Smooth muscle cell (in vitro differentiated cells): Measurements from ENCODE around the gene TMEM170A. TPM values are rescaled to one million over a fixed set of nuclear protein-coding genes. Genes with fewer than 3 reads are reported as not detected.

Source experiments
- DNase-seq: peaks from one replicate; lab custom pipeline; 2025; ENCODE audit not compliant: unreplicated experiment; lab: John Stamatoyannopoulos, UW
- H2AFZ ChIP-seq: fragments of 200-600 bp; sonication (generic); 2 replicates; pipeline ENCODE4 v1.6.0; 2016; ENCODE audit warnings: antibody characterized with exemption, low read depth, mild to moderate bottlenecking
- H3F3A ChIP-seq: fragments of 200-600 bp; sonication (generic); 2 replicates; pipeline ENCODE4 v1.6.0; 2017; ENCODE audit warnings: antibody characterized with exemption, low read depth
- H3K27ac ChIP-seq: fragments of 200-600 bp; sonication (generic); 2 replicates; pipeline ENCODE4 v1.5.1; 2016; ENCODE audit warnings: low read depth, mild to moderate bottlenecking
- H3K27me3 ChIP-seq: fragments of 200-600 bp; sonication (generic); 2 replicates; pipeline ENCODE4 v1.6.1; 2016; ENCODE audit warnings: low read depth, mild to moderate bottlenecking
- H3K36me3 ChIP-seq: fragments of 200-600 bp; sonication (generic); 2 replicates; pipeline ENCODE4 v1.5.1; 2016; ENCODE audit warnings: low read depth
- H3K4me1 ChIP-seq: fragments of 200-600 bp; sonication (generic); 2 replicates; pipeline ENCODE4 v1.5.1; 2016; ENCODE audit warnings: low read depth
- H3K4me2 ChIP-seq: fragments of 200-600 bp; sonication (generic); 2 replicates; pipeline ENCODE4 v1.6.0; 2016; ENCODE audit warnings: mild to moderate bottlenecking
- H3K4me3 ChIP-seq: fragments of 200-600 bp; sonication (generic); 2 replicates; pipeline ENCODE4 v1.5.1; 2016; ENCODE audit warnings: mild to moderate bottlenecking
- H3K79me2 ChIP-seq: fragments of 200-600 bp; sonication (generic); 2 replicates; pipeline ENCODE4 v1.6.0; 2016; ENCODE audit warnings: low read depth, mild to moderate bottlenecking
- H3K9ac ChIP-seq: fragments of 200-600 bp; sonication (generic); 2 replicates; pipeline ENCODE4 v1.6.0; 2016; ENCODE audit warnings: low read depth
- H3K9me3 ChIP-seq: fragments of 200-600 bp; sonication (generic); replicated peaks from 2 replicates; pipeline ENCODE4 v1.5.1; 2016; ENCODE audit warnings: low read depth
- H4K20me1 ChIP-seq: fragments of 200-600 bp; sonication (generic); 2 replicates; pipeline ENCODE4 v1.6.0; 2016; ENCODE audit warnings: low read depth
- CTCF ChIP-seq: fragments of 200-600 bp; sonication (generic); IDR thresholded peaks from 2 replicates; pipeline ENCODE4 v1.5.1; 2017; ENCODE audit warnings: borderline replicate concordance, mild to moderate bottlenecking, antibody characterized with exemption; ENCODE audit not compliant: insufficient read depth, poor library complexity, severe bottlenecking
- WGBS: methylation state at CpG from one replicate; pipeline ENCODE4 v1.1.7; 2016; ENCODE audit warnings: low lambda C conversion rate; 5-methylcytosine and 5-hydroxymethylcytosine counted together
- polyA plus RNA-seq: library from polyadenylated mRNA; unstranded; fragments of >200 nt; fragmentation: Nextera tagmentation; extraction: Ambion mirVana; gene quantifications from 2 replicates; pipeline ENCODE4 v1.2.1, GENCODE V29; 2016
- total RNA-seq: library from RNA; depleted of rRNA; stranded (reverse); fragments of >200 nt; gene quantifications from 2 replicates; pipeline ENCODE4 v1.2.3, GENCODE V29; 2014

TMEM170A gene
- total and polyA plus RNA-seq, 2 experiments from 2014 or later, result 10.0 to 12.9 TPM

- no peak overlapping the region for H2AFZ ChIP-seq
Measured at GRCh38 chr16:75460446-75460845, 4.0 kb downstream of the TMEM170A start.

GRCh38 chr16:75459691-75460090 is 4.8 kb downstream of the TMEM170A start:
- H2AFZ ChIP-seq, result no peak overlapping the region
- H3K4me1 ChIP-seq, result peaks cover 32% of the 10 kb centered on the region
- H3K79me2 ChIP-seq, result peaks cover 85% of the 10 kb centered on the region
- no peak overlapping the region for H3K9ac ChIP-seq
- no peaks in the 10 kb centered on the region for H3K36me3 ChIP-seq
- H4K20me1 ChIP-seq, result peaks cover 87% of the 10 kb centered on the region
- H3K4me3 ChIP-seq, result no peak overlapping the region
- no peak for DNase-seq
- no peaks in the 10 kb centered on the region for H3K27me3 ChIP-seq
- no peaks in the 10 kb centered on the region for H3K9me3 ChIP-seq
- H3F3A ChIP-seq, result no peaks in the 10 kb centered on the region
- H3K27ac ChIP-seq, result no peak overlapping the region
- H3K4me2 ChIP-seq, result no peak overlapping the region
- 93% methylated on average over 4 of the region's 4 CpGs for WGBS
- TF ChIP-seq CTCF, result no peak

More at GRCh38 chr16:75460446-75460845, 4.0 kb downstream of the TMEM170A start:
- no peaks in the 10 kb centered on the region for H3K27me3 ChIP-seq
- H3K4me2 ChIP-seq, result no peak overlapping the region
- no peak overlapping the region for H3K9ac ChIP-seq
- 42% methylated on average over 1 of the region's 1 CpG for WGBS
- no peak overlapping the region for H3K27ac ChIP-seq
- H3F3A ChIP-seq, result no peaks in the 10 kb centered on the region
- peaks cover 80% of the 10 kb centered on the region for H4K20me1 ChIP-seq
- peaks cover 29% of the 10 kb centered on the region for H3K4me1 ChIP-seq
- no peaks in the 10 kb centered on the region for H3K9me3 ChIP-seq
- no peak overlapping the region for H3K4me3 ChIP-seq
- DNase-seq, result no peak
- H3K36me3 ChIP-seq, result no peaks in the 10 kb centered on the region
- H3K79me2 ChIP-seq, result peaks cover 79% of the 10 kb centered on the region
- no peak for TF ChIP-seq CTCF

GRCh38 chr16:75458439-75458838 is 6.0 kb downstream of the TMEM170A start:
- H3K9me3 ChIP-seq, result no peaks in the 10 kb centered on the region
- no peak for TF ChIP-seq CTCF
- H3K27me3 ChIP-seq, result no peaks in the 10 kb centered on the region
- no peaks in the 10 kb centered on the region for H3F3A ChIP-seq
- H3K79me2 ChIP-seq, result peaks cover 90% of the 10 kb centered on the region
- no peak overlapping the region for H3K4me3 ChIP-seq
- no peak overlapping the region for H3K9ac ChIP-seq
- H3K27ac ChIP-seq, result no peak overlapping the region
- H4K20me1 ChIP-seq, result peaks cover 97% of the 10 kb centered on the region
- H2AFZ ChIP-seq, result no peak overlapping the region
- DNase-seq, result no peak
- H3K4me2 ChIP-seq, result no peak overlapping the region
- H3K36me3 ChIP-seq, result no peaks in the 10 kb centered on the region
- peaks cover 36% of the 10 kb centered on the region for H3K4me1 ChIP-seq
- 94% methylated on average over 2 of the region's 2 CpGs for WGBS

- Histone ChIP-seq H3K27ac (no peak overlapping the region), H3F3A (no peaks in the 10 kb centered on the region), H3K9ac (no peak overlapping the region), H3K4me3 (no peak overlapping the region), H3K4me2 (no peak overlapping the region), H3K27me3 (no peaks in the 10 kb centered on the region), H2AFZ (no peak overlapping the region), H3K4me1 (peaks cover 37% of the 10 kb centered on the region), H3K36me3 (no peaks in the 10 kb centered on the region), H4K20me1 (peaks cover 99% of the 10 kb centered on the region), H3K79me2 (peaks cover 93% of the 10 kb centered on the region), H3K9me3 (no peaks in the 10 kb centered on the region)
- TF ChIP-seq CTCF, result no peak
- 99% methylated on average over 4 of the region's 4 CpGs for WGBS
- DNase-seq, result no peak
Measured at GRCh38 chr16:75458029-75458428, 6.5 kb downstream of the TMEM170A start.
